ENCODE results near the gene NAGLU.

- no peak for TF ChIP-seq POLR2A (IDR thresholded peaks at IDR 0.05)
- TF ChIP-seq, protein P1, sequence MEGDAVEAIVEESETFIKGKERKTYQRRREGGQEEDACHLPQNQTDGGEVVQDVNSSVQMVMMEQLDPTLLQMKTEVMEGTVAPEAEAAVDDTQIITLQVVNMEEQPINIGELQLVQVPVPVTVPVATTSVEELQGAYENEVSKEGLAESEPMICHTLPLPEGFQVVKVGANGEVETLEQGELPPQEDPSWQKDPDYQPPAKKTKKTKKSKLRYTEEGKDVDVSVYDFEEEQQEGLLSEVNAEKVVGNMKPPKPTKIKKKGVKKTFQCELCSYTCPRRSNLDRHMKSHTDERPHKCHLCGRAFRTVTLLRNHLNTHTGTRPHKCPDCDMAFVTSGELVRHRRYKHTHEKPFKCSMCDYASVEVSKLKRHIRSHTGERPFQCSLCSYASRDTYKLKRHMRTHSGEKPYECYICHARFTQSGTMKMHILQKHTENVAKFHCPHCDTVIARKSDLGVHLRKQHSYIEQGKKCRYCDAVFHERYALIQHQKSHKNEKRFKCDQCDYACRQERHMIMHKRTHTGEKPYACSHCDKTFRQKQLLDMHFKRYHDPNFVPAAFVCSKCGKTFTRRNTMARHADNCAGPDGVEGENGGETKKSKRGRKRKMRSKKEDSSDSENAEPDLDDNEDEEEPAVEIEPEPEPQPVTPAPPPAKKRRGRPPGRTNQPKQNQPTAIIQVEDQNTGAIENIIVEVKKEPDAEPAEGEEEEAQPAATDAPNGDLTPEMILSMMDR (IDR thresholded peaks at IDR 0.05) = peak in 8 of 12 donors; percentile 7 to 35 (median 16)
These were observed 12.2 kb downstream of the NAGLU start for GRCh38 chr17:42548070-42548837.

Measured in heart left ventricle (tissue), 13 donors.